ENCODE data around the gene LINC00632.
"Not testable (repeated sequence)": the region's sequence is repeated elsewhere in the genome, so short reads cannot be mapped to it uniquely, and the experiment has no call there.

LINC00632 gene

DNA sequence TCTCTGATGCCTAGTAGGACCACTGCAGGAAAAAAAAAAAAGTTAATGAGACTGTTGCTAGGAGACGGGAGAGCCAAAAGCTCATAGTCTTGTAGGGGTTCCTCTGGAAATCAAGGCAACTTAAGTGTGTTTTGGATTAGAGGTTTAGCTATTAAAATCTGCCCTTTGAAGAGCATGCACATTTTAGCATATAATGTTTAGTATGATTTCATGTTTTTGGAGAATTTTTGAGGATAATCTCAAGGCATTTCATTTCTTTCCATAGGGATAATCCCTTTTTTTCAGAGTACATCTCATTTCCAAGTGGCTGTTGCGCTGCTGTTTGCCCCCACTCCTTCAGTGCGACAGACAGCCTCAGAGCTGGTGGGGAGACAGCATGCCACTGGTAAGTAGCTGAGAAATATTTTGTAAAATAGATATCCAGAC lies at the start of gene LINC00632:
Gene LINC00632, plus strand, starts transcription at position 339 of the 426 bp plus-strand sequence.
- no peak for DNase-seq (ENCODE audit: low read depth)

DNA sequence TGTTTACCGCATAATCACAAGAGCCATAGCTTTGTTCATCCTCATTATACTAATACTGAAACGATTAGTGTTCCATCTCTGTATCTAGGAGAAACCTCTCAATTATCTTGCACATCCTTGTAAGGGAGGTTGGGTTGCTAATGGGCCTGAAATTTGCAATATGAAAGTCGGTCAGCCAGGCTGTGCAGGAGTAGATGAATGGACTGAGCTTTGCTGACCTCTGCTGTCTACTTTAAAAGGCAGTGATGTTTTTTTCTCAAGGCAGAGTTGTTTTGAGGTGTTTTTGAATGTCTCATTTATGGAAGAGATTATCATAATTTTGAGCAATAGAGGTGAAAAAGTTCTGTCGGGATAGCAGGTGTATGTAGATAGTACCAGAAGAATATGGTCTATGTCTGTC lies 47.9 kb upstream of the LINC00632 start:
- no peak for DNase-seq (ENCODE audit: low read depth)

- no peak for DNase-seq (ENCODE audit: low read depth)
Measured at GRCh38 chrX:140664939-140665338, 44.6 kb upstream of the LINC00632 start.

GRCh38 chrX:140672840-140673731 lies 36.5 kb upstream of the LINC00632 start:
- no peak for DNase-seq (ENCODE audit: low read depth)

DNA sequence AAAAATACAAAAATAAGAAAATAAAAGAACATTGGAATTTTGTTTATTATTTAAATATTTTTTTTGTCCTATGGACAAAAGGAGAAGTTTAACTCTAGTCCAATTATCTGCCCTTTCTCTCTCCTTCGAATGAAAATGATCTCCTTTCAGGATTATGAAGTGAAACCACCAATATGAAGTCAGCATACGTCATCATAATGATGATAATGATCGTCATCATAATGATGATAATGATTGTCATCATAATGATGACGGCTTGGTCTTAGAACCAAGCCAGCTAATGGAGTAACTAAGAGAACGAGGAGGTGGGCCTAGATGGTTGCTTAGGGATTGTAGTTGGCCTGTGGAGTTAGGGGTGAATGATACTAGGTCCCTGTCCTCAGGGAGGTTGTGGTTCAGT lies 21.9 kb upstream of the LINC00632 start:
- no peak for DNase-seq (ENCODE audit: low read depth)

- not testable (repeated sequence) for DNase-seq (ENCODE audit: low read depth)
Measured at GRCh38 chrX:140691596-140691995, 18.0 kb upstream of the LINC00632 start.

DNA sequence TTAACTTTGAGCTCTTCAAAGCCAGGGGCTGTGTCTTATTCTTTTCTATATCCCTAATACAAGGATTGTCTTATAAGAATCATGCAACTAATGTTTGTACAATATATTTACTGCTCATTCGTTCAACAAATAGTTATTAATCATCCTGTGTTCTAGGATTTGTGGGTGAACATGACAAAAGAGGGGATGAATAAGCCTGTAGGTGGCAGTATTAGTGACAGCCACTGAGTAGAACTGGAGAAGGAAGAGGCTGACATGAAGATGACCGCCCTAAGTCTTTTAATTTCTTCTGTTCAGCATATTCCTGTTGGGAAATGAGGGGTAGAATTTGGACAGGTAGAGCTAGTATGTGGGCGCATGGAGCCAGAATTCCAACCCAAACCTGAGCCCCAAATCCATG lies 11.9 kb upstream of the LINC00632 start:
- DNase-seq (ENCODE audit: low read depth) = no peak

DNA sequence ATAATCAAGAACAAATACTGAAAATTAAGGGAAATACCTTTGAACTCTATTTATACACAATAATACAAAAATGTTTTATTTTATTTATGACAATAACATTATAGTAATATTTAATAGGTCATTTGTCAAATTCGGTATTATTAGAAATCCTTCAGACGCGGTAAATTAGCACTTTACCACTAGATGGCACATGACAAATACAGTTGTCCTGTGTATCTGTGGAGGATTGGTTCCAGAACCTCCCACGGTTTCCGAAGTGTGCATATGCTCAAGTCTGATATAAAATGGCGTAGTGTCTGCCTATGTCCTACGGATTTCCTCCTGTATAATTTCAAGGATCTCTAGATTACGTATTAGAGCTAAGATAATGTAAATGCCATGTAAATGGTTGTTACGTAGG lies 8.1 kb upstream of the LINC00632 start:
- DNase-seq (ENCODE audit: low read depth) = peak; percentile 4

DNA sequence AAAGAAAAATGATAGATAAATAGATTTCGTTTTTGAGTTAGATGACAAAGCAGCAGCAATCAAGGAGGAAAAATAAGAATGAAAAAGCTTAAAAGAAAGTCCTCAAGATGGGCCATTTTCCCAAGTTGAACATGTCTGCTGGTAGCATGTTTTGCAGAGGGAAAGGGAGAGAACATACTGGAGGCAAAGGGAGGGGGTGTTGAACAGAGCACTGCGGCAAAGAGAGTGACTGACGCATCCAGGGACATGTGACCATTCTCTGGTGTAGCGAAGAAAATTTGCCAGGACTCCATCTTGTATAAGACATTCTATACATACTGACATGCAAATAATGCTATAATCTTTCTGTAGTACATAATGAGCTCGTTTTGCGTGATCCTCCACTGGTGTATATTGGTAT lies 1.2 kb downstream of the LINC00632 start:
- DNase-seq (ENCODE audit: low read depth) = peak; percentile 2

DNA sequence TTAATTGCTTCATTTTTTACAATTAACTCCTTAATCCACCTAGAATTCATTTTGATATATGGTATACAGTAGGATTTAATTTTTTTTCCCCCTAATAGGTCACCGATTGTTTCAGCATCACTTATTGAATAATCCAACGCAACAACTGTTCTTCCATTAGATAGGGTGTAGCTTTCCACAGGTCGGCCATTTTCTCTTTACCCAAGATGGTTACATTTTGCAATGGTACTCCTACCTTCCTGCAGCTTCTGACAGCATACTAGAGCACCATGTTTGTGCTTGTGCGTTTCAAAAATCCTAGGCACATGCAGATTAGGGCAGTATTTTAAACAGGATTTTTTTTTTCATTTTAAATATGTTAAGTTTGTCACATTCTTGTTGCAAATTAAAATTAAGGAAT lies 2.3 kb downstream of the LINC00632 start:
- no peak for DNase-seq (ENCODE audit: low read depth)

- DNase-seq (ENCODE audit: low read depth) = peak; percentile 34
Measured at GRCh38 chrX:140712413-140713173, 3.0 kb downstream of the LINC00632 start.

DNA sequence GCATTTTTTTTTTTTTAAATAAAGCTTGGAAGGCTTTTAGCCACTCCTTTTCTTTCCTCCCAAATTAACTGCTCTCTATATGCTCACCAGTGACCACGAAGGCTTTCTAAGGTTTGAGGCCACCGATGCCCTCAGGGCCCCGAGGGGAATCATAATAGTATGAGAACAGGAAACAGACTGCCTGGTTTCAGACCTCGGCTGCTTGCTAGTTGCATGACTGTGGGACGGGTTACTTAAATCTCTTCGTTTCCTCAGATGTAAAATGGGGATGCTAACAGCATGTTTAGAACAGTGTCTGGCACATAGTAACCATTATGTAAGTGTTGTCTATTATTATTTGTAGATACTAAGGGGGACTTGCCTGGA lies 3.6 kb downstream of the LINC00632 start:
- DNase-seq (ENCODE audit: low read depth) = no peak

DNA sequence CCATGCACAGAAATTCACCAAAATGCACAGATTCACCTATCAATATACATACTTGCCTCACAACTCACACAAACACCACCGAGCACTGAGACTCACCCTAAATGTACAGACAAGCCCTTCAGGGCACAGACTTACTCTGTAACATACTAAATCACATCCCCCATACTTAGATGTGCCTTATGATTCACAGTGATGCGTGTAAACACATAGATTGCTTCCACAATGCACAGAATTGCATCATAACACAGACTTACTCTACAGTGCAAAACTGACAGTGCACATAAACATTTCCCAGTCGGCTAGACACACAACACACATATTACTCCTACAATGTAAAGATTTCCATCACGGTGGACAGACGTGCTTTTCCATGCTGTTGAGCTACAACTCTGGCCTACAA lies 6.2 kb downstream of the LINC00632 start:
- no peak for DNase-seq (ENCODE audit: low read depth)

DNA sequence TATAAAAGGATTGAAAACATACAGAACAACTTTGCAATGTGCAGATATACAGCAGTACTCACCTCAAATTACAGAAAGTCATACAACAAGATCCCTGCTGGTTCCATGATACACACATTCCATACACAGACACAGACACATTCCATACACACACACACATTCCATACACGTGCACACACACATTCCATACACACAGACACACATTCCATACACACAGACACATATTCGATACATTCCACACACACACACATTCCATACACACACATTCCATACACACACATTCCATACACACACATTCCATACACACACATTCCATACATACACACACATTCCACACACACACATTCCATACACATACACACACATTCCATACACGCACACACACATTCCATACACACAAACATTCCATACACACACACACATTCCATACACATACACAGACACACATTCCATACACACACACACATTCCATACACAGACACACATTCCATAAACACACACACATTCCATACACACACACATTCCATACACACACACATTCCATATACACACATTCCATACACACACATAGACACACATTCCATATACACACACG lies 13.7 kb downstream of the LINC00632 start:
- peak; percentile 2 for DNase-seq (ENCODE audit: low read depth)

- no peak for DNase-seq (ENCODE audit: low read depth)
Measured at GRCh38 chrX:140724309-140724708, 14.8 kb downstream of the LINC00632 start.

GRCh38 chrX:140724736-140725135 lies 15.2 kb downstream of the LINC00632 start:
- DNase-seq (ENCODE audit: low read depth) = no peak

- no peak for DNase-seq (ENCODE audit: low read depth)
Measured at GRCh38 chrX:140725500-140725899, 15.9 kb downstream of the LINC00632 start.

- peak; percentile 33 for DNase-seq (ENCODE audit: low read depth)
Measured at GRCh38 chrX:140733766-140734342, 24.3 kb downstream of the LINC00632 start.

GRCh38 chrX:140744085-140744484 lies 34.5 kb downstream of the LINC00632 start:
- DNase-seq (ENCODE audit: low read depth) = no peak

DNA sequence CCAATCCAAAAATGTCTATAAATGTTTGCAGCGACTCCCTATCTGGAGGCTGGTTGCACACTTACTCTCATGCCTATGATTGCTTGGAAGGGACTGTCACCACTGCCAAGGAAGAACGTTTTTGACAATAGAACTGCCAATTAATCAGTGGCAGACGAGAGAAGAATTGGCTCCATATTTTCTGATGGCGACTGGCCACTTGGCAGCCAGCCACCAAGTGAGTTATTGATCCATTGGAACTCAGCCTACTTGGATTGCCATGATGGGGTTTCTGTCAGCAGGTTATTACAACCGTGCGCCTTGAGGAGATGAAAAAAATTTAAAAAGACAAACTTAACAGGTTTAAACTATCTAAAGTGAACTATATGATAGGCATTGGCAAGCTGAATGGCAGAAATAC lies 47.4 kb downstream of the LINC00632 start:
- DNase-seq (ENCODE audit: low read depth) = no peak

DNA sequence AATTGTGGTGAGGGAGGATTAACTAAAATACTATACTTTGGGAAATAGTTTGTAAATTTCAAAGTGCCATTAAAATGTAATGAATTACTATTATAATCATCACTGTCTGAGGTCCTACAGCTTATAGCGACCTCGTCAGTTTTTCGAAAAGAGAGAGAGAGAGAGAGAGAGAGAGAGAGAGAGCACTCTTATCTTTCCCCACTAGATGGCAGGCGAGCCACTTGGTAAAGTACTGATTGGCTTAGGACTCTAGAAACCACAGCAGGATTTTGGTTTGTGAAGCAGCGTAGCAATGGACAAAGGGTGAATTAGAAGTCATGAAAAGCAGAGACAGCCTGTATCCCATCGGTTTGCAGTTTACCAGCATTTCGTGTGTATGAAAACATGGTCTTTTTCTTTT lies 52.5 kb downstream of the LINC00632 start:
- DNase-seq (ENCODE audit: low read depth) = peak; percentile 65

GRCh38 chrX:140764401-140764919 lies 54.9 kb downstream of the LINC00632 start:
- peak; percentile 86 for DNase-seq (ENCODE audit: low read depth)

All from fibroblast of gingiva (primary cell).